Activated naive CD4-positive, alpha-beta T cell treated with anti-CD3 and anti-CD28 coated beads, Interleukin-2, amount 50 U/mL, for 72 hours (primary cell): ENCODE measurements around the gene ISYNA1. TPM values are rescaled to one million over a fixed set of nuclear protein-coding genes. Genes with fewer than 3 reads are reported as not detected.
A peak's percentile ranks its signal among the peaks of the same experiment; 100 is the strongest.

Experiments used
- ATAC-seq, 2 donors: fragments of 150-1000 bp; cut with Tn5 transposase; 2 replicates each; pipeline ENCODE4 v1.10.0; 2021; ENCODE audit warnings: mild to moderate bottlenecking in 2 of 2, moderate library complexity in 2 of 2
- DNase-seq, 2 donors: peaks; one replicate each; pipeline ENCODE4 v3.0.0; 2021 to 2022; ENCODE audit warnings: low spot score in 2 of 2
- H3K27ac Mint-ChIP-seq, 2 donors: one replicate each; pipeline ENCODE4 v1.8.0; 2022; ENCODE audit warnings: mild to moderate bottlenecking in 2 of 2, mixed read lengths in 2 of 2
- H3K36me3 Mint-ChIP-seq, 2 donors: one replicate each; pipeline ENCODE4 v1.8.0; 2022; ENCODE audit warnings: mixed read lengths in 2 of 2
- H3K9me3 Mint-ChIP-seq, 2 donors: one replicate each; pipeline ENCODE4 v1.8.0; 2022; ENCODE audit warnings: mixed read lengths in 2 of 2
- total RNA-seq, 2 donors: library from RNA; stranded (reverse); gene quantifications; one replicate each; pipeline ENCODE4 v1.2.3, GENCODE V29; 2022

ISYNA1 gene
- total RNA-seq, 2 donors from 2014 or later: 19.7 to 30.8 TPM

DNA sequence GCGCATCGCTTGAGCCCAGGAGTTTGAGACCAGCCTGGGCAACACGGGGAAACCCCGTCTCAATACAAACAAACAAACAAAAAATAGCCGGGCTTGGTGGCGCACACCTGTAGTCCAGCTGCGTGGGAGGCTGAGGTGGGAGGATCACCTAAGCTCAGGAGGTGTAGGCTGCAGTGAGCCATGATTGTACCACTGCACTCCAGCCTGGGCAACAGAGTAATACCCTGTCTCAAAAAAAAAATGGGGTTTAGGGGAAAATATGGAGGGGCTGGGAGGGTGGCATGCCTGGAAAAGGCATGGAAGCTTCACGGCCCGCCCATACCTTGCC is 1.9 kb upstream of the ISYNA1 start:
- Mint-ChIP-seq H3K9me3 (peaks cover 5 to 6% of the 10 kb centered on the region in 2 donors), H3K36me3 (peaks cover 0 to 10% of the 10 kb centered on the region in 2 donors), H3K27ac (peak overlapping the region in 1 of 2 donors; percentile 60)
- ATAC-seq (no peak), DNase-seq (no peak)

GRCh38 chr19:18439025-18439909 is 1.3 kb upstream of the ISYNA1 start:
- H3K27ac Mint-ChIP-seq: peak overlapping the region in 1 of 2 donors; percentile 60
- H3K36me3 Mint-ChIP-seq: peaks cover 0 to 10% of the 10 kb centered on the region in 2 donors
- peaks cover 5 to 6% of the 10 kb centered on the region in 2 donors for H3K9me3 Mint-ChIP-seq
- DNase-seq: no peak
- ATAC-seq: no peak

DNA sequence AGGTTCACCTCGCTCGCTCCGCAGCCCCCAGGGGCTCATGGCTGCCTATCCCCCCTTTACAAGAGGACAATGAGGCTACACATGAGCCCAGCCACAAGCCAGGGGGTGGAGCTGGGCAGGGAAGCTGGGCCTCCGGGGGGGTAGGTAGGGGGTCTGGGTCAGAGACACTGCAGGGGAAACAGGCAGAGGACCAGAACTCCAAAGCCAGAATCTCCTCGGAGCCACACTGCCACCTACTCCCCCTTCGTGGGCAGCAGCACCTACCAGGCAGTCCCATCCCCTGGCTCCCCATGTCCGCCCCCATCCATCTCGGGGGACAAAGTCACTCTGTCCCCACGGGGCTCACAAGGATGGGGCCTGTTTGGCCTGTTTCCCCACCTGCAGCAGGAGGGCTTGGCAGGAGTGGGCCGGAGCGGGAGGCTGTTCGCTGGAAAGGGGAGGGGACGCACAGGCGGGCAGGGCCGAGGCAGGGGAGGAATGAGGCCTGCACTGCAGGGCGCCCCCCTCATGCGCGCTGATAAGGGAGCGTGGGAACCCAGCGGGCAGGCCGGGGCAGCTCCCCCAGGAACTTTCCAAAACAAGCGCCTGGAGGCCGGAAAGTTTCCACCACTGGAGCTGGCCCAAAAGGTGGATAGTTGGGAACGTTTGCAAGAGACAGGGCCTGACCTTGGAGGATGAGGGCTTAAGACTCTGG is 545 bp upstream of the ISYNA1 start:
- no peak for DNase-seq
- peaks cover 0 to 10% of the 10 kb centered on the region in 2 donors for H3K36me3 Mint-ChIP-seq
- ATAC-seq: no peak
- H3K9me3 Mint-ChIP-seq: peaks cover 5 to 6% of the 10 kb centered on the region in 2 donors
- H3K27ac Mint-ChIP-seq: no peak overlapping the region

DNA sequence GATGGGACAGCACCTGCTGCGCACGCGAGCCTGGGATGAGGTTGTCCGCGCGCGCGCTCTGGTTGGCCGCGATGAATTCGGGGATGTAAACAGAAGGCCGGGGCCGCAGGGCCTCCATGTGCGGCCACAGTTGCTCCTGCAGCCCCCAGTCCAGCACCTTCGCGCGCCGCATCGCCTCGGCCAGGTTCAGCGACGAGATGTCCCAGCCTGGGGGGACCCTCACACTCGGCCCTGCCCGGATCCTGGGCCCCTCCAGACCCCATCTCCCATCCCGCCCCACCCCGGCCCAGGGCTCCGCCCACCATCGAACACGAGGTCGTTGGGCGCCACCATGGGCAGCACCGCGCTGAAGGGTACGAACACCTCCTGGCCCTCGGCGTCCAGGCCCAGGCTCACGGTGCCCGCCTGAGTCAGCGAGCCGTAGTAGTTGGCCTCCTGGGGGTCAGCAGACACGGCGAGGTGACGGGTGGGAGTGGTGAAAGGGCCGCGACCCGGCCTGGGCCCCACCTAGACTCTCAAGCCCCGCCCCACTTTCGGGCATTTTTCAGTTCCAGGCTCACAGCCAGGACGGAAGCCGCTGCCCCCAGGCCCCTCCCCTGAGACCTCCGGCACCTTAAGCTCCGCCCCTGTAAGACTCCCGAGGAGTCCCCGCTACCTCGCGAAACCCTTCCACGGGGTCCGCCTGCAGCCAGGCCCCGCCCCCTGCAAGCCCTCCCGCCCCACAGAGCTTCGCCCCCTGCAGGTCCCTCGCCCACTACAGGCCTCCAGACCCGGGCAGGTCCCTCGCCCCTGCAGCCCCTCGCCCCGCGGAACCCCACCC is 1.1 kb downstream of the ISYNA1 start:
- ATAC-seq (peak; percentile 59 to 66), DNase-seq (peak in 1 of 2 donors; percentile 70)
- peak overlapping the region; percentile 67 to 79 for H3K27ac Mint-ChIP-seq
- no peaks in the 10 kb centered on the region for H3K9me3 Mint-ChIP-seq
- H3K36me3 Mint-ChIP-seq: no peaks in the 10 kb centered on the region

- H3K9me3 Mint-ChIP-seq: no peaks in the 10 kb centered on the region
- DNase-seq (no peak), ATAC-seq (no peak)
- H3K36me3 Mint-ChIP-seq: no peaks in the 10 kb centered on the region
- peak overlapping the region; percentile 67 to 79 for H3K27ac Mint-ChIP-seq
These were observed 1.9 kb downstream of the ISYNA1 start for GRCh38 chr19:18435842-18436670.

DNA sequence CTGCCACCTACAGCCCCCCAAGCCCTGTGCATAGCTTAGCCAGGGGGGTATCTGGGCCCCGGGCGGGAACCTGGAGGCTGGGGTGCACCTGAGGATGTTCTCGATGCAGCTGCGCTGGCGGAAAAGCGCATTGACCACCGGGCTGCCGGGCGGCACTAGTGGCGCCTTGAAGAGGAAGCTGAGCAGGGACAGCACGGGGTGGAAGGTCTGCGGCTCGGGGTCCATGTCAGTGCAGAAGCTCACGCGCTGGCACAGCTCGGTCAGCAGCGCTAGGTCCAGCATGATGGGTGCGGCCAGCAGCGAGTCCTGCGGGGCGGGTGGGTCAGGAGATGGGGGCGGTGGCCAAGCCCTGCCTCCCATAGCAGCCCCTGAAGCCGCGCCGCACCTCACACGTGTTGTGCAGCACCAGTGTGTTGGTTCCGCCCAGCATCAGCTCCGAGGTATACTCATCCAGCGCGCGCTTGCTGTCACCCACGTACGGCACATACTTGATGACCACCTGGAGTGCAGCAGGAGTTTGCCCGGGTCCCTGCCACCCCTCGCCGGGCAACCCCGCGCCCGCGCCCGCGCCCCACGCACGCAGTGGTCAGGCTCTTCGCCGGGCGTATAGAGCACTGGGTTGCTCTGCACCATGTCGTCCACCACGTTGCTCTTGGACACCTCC is 2.6 kb downstream of the ISYNA1 start:
- Mint-ChIP-seq H3K9me3 (no peaks in the 10 kb centered on the region), H3K27ac (no peak overlapping the region), H3K36me3 (no peaks in the 10 kb centered on the region)
- ATAC-seq (no peak), DNase-seq (no peak)

GRCh38 chr19:18434411-18435175 is 3.3 kb downstream of the ISYNA1 start:
- DNase-seq (no peak), ATAC-seq (no peak)
- Mint-ChIP-seq H3K27ac (no peak overlapping the region), H3K36me3 (no peaks in the 10 kb centered on the region), H3K9me3 (no peaks in the 10 kb centered on the region)

DNA sequence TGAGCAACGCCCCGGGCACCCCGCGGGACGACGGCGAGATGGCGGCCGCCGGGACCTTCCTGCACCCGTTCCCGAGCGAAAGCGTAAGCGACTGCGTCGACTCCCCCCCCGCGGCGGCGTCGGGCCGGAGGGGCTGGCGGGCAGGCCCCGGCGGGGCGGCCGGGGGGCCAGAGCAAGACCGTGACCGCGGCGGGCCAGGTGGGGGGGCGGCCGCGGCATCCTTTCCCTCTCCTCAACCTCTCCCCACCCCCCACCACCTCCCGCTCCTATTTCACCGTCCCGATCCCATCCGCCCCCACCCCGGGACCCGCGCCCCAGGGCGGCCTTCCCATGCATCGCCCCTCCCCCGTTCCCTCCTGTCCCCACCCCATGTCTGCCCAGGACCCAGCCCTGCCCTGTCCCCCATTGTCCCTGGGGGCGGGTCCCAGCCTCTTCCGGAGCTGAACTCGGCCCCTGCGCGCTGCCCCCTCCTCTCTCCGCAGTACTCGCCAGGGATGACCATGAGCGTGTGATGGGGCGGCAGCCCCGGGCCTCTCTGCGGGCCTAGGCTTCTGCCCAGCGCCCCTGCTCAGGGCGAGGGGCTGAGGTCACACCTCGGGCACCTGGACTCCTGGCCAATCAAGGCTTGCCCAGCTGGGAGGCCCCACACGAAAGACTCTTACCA is 4.1 kb downstream of the ISYNA1 start:
- no peak overlapping the region for H3K27ac Mint-ChIP-seq

GRCh38 chr19:18433015-18433691 is 4.8 kb downstream of the ISYNA1 start:
- Mint-ChIP-seq H3K36me3 (no peaks in the 10 kb centered on the region), H3K9me3 (no peaks in the 10 kb centered on the region)
- DNase-seq: no peak

More for the DNA sequence above, 4.1 kb downstream of the ISYNA1 start:
- DNase-seq (no peak), ATAC-seq (no peak)
- no peaks in the 10 kb centered on the region for H3K36me3 Mint-ChIP-seq
- no peaks in the 10 kb centered on the region for H3K9me3 Mint-ChIP-seq

DNA sequence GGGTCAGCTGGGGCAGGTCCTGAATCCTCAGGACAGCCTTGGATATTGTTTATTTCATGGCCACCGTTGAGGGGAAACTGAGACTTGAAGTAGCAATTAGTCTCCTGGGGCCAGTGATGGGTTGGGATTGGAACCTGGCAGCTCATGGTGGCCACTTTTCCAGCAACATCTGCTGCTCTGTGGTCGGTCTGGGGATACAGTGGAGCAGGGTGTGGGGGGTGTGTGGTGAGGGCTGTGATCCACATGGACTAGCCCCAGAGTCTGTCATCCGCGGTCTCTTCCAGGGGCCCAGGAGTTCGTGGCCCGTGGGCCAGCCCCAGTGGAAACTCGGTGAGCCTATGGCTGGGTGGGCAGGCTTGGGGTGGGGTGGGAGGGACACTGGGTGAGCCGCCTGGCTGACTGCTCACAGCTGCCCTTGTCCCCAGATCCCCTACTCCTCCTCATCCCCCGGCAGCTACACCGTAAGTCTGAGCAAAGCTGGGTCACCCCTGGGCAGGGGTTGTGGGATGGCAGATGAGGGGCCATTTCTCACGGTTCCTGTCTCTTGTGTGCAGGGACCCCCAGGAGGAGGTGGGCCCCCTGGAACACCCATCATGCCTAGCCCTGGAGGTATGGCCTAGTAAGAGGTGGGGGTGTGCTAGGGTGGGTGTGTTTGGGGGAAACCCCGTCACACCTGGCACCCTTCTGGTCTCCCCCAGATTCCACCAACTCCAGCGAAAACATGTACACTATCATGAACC is 5.5 kb downstream of the ISYNA1 start:
- Mint-ChIP-seq H3K27ac (no peak overlapping the region), H3K9me3 (no peaks in the 10 kb centered on the region), H3K36me3 (no peaks in the 10 kb centered on the region)
- ATAC-seq: no peak
- no peak for DNase-seq

More at GRCh38 chr19:18433015-18433691, 4.8 kb downstream of the ISYNA1 start:
- no peak overlapping the region for H3K27ac Mint-ChIP-seq
- no peak for ATAC-seq

DNA sequence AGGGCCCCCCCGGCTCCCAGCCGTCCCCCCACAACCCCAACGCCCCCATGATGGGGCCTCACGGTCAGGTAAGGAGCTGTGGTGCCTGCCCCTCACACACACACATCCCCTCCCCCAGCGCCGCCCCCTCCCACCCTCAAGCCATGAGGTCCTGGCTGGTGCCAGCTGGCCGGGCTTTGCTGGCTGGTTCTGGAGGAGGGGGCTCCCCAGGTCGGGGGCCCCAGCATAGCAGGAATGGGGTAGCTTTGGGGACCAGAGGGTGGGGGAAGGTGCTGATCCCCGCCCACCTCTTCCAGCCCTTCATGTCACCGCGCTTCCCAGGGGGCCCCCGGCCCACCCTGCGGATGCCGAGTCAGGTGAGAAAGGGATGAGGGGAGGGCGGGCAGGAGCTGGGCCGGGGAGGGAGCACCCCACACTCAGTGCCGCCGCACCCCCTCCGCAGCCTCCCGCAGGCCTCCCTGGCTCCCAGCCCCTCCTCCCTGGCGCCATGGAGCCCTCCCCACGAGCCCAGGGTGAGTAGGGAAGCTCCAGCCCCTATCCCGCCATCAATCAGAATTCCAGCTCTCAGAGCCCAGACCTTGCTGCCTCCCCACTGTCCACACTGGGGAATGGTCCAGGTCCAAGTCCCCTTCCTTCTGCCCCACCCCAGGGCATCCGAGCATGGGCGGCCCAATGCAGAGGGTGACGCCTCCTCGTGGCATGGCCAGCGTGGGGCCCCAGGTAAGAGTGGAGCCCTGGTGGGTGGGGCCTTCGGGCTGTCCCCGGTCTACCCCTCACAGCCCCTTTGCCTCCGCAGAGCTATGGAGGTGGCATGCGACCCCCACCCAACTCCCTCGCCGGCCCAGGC is 6.4 kb downstream of the ISYNA1 start:
- DNase-seq (no peak), ATAC-seq (no peak)
- H3K36me3 Mint-ChIP-seq: no peaks in the 10 kb centered on the region
- no peak overlapping the region for H3K27ac Mint-ChIP-seq
- no peaks in the 10 kb centered on the region for H3K9me3 Mint-ChIP-seq

GRCh38 chr19:18430417-18431144 is 7.4 kb downstream of the ISYNA1 start:
- no peaks in the 10 kb centered on the region for H3K36me3 Mint-ChIP-seq
- H3K27ac Mint-ChIP-seq: no peak overlapping the region
- DNase-seq (no peak), ATAC-seq (no peak)
- no peaks in the 10 kb centered on the region for H3K9me3 Mint-ChIP-seq
